Uterus (tissue), 4 donors: Measurements from ENCODE around the gene CFAP20DC. TPM values are rescaled to one million over a fixed set of nuclear protein-coding genes. Genes with fewer than 3 reads are reported as not detected.

Experiments
- DNase-seq, 2 donors: peaks; one replicate each; pipeline ENCODE4 v3.0.0-alpha.2; 2019 to 2020
- H3K27ac ChIP-seq, 2 donors: fragments of 200-600 bp; sonication (generic); 1 replicate in 1 of 2; 2 replicates in 1 of 2; pipeline ENCODE4 v1.5.1; 2016 to 2018
- H3K27me3 ChIP-seq, 2 donors: fragments of 200-600 bp; sonication (generic); one replicate each; pipeline ENCODE4 v1.5.1; 2018 to 2019; ENCODE audit warnings: control low read depth in 1 of 2
- H3K36me3 ChIP-seq, 2 donors: fragments of 200-600 bp; sonication (generic); one replicate each; pipeline ENCODE4 v1.5.1; 2019; ENCODE audit warnings: control low read depth in 1 of 2
- H3K4me1 ChIP-seq, 2 donors: fragments of 200-600 bp; sonication (generic); one replicate each; pipeline ENCODE4 v1.5.1; 2018 to 2019; ENCODE audit warnings: control low read depth in 1 of 2
- H3K4me3 ChIP-seq, 2 donors: fragments of 200-600 bp; sonication (generic); 1 replicate in 1 of 2; 2 replicates in 1 of 2; pipeline ENCODE4 v1.5.1; 2018 to 2019; ENCODE audit warnings: mild to moderate bottlenecking in 1 of 2
- H3K9me3 ChIP-seq, 2 donors: fragments of 200-600 bp; sonication (generic); one replicate each; pipeline ENCODE4 v1.5.1; 2019; ENCODE audit warnings: control low read depth in 1 of 2
- POLR2A ChIP-seq, 2 donors: fragments of 450-650 bp; IDR thresholded peaks; one replicate each; pipeline ENCODE4 v1.6.1; 2016; ENCODE audit warnings: antibody characterized with exemption in 2 of 2, mild to moderate bottlenecking in 1 of 2, moderate library complexity in 1 of 2
- intact Hi-C: fragments of 100-400 bp; cut with DNase I; formaldehyde crosslinking; loops from one replicate; pipeline ENCODE4 v1.15.1; 2023; ENCODE audit warnings: low total_unique reads
- total RNA-seq, 4 donors: library from RNA; depleted of rRNA in 3 of 4; stranded (reverse); fragments of >200 nt in 3 of 4; gene quantifications; one replicate each; pipeline versions ENCODE4 v1.1.0 to v1.2.4, GENCODE V29; 2014 to 2023
- TF ChIP-seq, protein P1 (sequence below), 4 experiments: fragments of 200-600 bp in 2 of 4; fragments of 450-650 bp in 2 of 4; sonication (generic) in 2 of 4; IDR thresholded peaks; one replicate each; pipeline ENCODE4 v1.5.1; 2016 to 2019; ENCODE audit warnings: antibody characterized with exemption in 4 of 4, mild to moderate bottlenecking in 2 of 4, moderate library complexity in 1 of 4
- donor health status: DM: yes; HTN: yes; CAD: no.

Gene CFAP20DC
- total RNA-seq, 4 donors from 2014 or later, result under 0.01 to 5.1 TPM; not detected in 2

DNA sequence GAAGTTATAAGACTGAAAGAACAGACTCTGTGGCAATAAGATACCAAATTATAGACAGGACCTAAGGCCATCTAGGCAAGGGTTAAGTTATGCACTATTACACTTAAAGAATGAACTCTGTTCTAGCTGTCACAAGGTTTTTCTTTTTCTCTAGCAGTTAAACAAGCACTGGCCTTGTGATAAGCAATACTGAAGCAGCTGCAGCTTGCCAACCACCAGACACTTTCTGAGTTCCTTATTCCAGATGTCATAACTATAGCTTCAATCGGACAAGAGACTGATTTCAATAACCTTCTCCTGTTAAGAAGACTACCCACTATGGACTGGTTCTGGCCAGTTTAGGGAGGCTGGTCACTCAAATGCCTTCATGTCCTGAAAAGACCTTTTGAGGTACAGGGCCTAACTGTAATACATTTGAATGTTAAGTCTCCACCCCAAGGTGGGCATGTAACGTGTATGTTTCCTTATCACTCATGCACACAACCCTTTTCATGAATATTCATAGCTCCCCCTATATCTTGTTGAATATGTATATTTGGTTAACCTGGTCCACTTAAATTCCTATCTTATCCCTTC lies 85.8 kb downstream of the CFAP20DC start:
- H3K27ac ChIP-seq, result no peak overlapping the region

DNA sequence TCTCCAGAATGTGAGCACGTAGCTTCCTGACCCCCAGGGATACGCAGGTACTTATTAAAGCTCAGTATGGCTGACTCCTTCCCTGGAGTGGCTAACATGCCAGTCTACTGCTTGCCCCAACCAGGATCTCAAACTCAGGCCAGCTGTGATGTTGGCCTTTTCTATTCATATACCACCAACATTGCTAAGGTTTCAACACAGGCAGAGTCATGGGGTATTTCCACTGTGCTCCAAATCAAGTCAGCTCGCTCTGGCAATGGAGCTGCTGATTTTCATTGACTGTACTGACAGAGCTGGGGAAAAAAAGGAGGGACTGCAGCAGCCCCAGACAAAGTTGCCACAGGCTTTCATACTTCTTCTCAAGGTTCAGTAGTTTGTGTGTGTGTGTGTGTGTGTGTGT lies 87.0 kb downstream of the CFAP20DC start:
- Histone ChIP-seq H3K36me3 (no peaks in the 10 kb centered on the region), H3K27ac (no peak overlapping the region), H3K9me3 (no peaks in the 10 kb centered on the region), H3K4me1 (no peaks in the 10 kb centered on the region), H3K27me3 (no peaks in the 10 kb centered on the region), H3K4me3 (no peak overlapping the region)
- DNase-seq, result no peak
- intact Hi-C loops, result no loop called here
- TF ChIP-seq POLR2A (IDR thresholded peaks at IDR 0.05), result no peak
- TF ChIP-seq, protein P1, sequence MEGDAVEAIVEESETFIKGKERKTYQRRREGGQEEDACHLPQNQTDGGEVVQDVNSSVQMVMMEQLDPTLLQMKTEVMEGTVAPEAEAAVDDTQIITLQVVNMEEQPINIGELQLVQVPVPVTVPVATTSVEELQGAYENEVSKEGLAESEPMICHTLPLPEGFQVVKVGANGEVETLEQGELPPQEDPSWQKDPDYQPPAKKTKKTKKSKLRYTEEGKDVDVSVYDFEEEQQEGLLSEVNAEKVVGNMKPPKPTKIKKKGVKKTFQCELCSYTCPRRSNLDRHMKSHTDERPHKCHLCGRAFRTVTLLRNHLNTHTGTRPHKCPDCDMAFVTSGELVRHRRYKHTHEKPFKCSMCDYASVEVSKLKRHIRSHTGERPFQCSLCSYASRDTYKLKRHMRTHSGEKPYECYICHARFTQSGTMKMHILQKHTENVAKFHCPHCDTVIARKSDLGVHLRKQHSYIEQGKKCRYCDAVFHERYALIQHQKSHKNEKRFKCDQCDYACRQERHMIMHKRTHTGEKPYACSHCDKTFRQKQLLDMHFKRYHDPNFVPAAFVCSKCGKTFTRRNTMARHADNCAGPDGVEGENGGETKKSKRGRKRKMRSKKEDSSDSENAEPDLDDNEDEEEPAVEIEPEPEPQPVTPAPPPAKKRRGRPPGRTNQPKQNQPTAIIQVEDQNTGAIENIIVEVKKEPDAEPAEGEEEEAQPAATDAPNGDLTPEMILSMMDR (IDR thresholded peaks at IDR 0.05), result no peak

More for the DNA sequence above, 85.8 kb downstream of the CFAP20DC start:
- Histone ChIP-seq H3K4me3 (no peak overlapping the region), H3K27me3 (no peaks in the 10 kb centered on the region), H3K36me3 (no peaks in the 10 kb centered on the region), H3K9me3 (no peaks in the 10 kb centered on the region), H3K4me1 (no peaks in the 10 kb centered on the region)
- intact Hi-C loops, result no loop called here
- TF ChIP-seq, protein P1 (IDR thresholded peaks at IDR 0.05), result no peak
- no peak for TF ChIP-seq POLR2A (IDR thresholded peaks at IDR 0.05)
- no peak for DNase-seq

DNA sequence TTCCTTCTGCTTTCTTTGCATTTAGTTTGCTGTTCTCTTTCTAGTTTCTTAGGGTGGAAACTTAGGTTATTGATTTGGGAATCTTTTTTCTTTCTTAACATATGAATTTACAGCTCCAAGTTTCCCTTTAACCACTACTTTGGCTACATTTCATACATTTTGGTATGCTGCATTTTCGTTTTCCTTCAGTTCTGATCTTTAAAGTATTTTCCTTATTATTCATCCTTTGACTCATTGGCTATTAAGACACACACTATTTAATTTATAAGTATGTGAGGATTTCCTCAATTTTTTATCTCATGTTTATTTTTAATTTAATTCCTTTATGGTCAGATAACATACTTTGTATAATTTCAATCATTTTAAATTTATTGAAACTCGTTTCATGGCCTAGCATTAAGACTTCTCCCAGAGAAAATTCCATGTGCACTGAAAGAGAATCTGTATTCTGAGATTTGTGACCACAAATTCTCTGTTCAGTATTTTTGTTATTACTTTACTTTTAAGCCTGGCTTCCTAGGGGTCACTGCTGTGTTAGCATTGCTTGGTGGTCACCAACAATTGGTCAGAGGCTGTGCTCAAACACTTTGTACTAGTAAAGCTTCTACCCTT lies 87.7 kb downstream of the CFAP20DC start:
- no peaks in the 10 kb centered on the region for H3K9me3 ChIP-seq
- intact Hi-C loops, result no loop called here
- H3K4me3 ChIP-seq, result no peak overlapping the region
- H3K4me1 ChIP-seq, result no peaks in the 10 kb centered on the region
- no peaks in the 10 kb centered on the region for H3K36me3 ChIP-seq
- no peak overlapping the region for H3K27ac ChIP-seq
- H3K27me3 ChIP-seq, result no peaks in the 10 kb centered on the region
- TF ChIP-seq POLR2A (IDR thresholded peaks at IDR 0.05), result no peak
- TF ChIP-seq, protein P1 (IDR thresholded peaks at IDR 0.05), result no peak
- DNase-seq, result no peak

DNA sequence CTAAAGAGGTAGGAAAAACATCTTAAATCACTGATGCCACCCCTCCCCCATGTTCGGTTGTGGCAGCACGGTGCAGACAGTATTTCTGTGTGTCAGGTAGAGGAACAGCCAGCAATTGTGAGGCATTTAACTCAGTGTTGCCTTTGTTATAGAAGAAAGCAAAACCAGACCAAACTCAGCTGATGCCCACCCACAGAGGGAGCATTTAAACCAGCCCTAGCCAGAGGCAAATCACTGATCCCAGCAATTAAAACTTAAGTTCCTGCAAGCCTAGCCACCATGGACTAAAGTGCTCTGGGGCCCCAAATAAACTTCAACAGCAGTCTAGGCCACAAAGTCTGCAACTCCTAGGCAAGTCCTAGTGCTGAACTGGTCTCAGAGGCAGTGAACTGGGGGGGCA lies 94.5 kb downstream of the CFAP20DC start:
- H3K9me3 ChIP-seq, result no peaks in the 10 kb centered on the region
- no peak overlapping the region for H3K4me3 ChIP-seq
- H3K36me3 ChIP-seq, result no peaks in the 10 kb centered on the region
- intact Hi-C loops, result no loop called here
- no peak for TF ChIP-seq POLR2A (IDR thresholded peaks at IDR 0.05)
- TF ChIP-seq, protein P1 (IDR thresholded peaks at IDR 0.05), result no peak
- H3K27ac ChIP-seq, result no peak overlapping the region
- no peaks in the 10 kb centered on the region for H3K4me1 ChIP-seq
- no peak for DNase-seq
- H3K27me3 ChIP-seq, result no peaks in the 10 kb centered on the region

DNA sequence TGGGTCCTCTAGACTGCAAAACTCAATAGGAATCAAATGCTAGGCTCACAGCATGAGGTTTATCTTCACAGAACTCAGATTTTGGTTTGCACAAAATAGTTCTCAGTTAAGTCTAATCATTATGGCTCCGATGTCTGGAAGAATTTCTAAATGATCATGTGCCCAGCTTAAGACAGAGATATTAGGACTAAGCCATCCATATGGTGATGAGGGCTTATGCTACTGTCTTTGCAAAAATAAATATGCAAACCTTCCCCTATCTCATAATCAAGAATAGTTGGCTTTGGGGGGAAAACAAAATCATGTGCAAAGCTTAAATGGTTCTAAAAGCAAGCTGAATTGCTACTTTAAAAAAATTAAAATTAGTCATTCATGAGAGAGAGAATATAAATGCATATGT lies 96.5 kb downstream of the CFAP20DC start:
- no peak overlapping the region for H3K4me3 ChIP-seq
- H3K27ac ChIP-seq, result no peak overlapping the region
- no peak for TF ChIP-seq POLR2A (IDR thresholded peaks at IDR 0.05)
- TF ChIP-seq, protein P1 (IDR thresholded peaks at IDR 0.05), result no peak
- H3K4me1 ChIP-seq, result no peaks in the 10 kb centered on the region
- H3K9me3 ChIP-seq, result no peaks in the 10 kb centered on the region
- H3K36me3 ChIP-seq, result no peaks in the 10 kb centered on the region
- no peaks in the 10 kb centered on the region for H3K27me3 ChIP-seq
- no peak for DNase-seq
- intact Hi-C loops, result no loop called here
